Measurements from ENCODE around the gene UFD1.

GRCh38 chr22:19516378-19517170 is 37.6 kb upstream of the UFD1 start:
- TF ChIP-seq CTCF (IDR thresholded peaks at IDR 0.05): no peak
- TF ChIP-seq POLR2A (IDR thresholded peaks at IDR 0.05): no peak

Measured in esophagus squamous epithelium (tissue), 4 donors.